Adrenal gland (tissue), 12 donors: ENCODE results near the gene F8A2. TPM values are rescaled to one million over a fixed set of nuclear protein-coding genes. Genes with fewer than 3 reads are reported as not detected.

Experiments
- DNase-seq, 7 donors: peaks; one replicate each; pipeline ENCODE4 v3.0.0-alpha.2; 2019 to 2020
- H3K27ac ChIP-seq, 5 donors: fragments of 200-600 bp; sonication (generic) in 4 of 5; 1 replicate in 3 of 5; 2 replicates in 2 of 5; pipeline versions ENCODE4 v1.5.1 to v1.8.0; 2016 to 2020; ENCODE audit warnings: mild to moderate bottlenecking in 1 of 5
- H3K27me3 ChIP-seq: fragments of 200-600 bp; 2 replicates; pipeline ENCODE4 v1.8.0; 2021
- H3K36me3 ChIP-seq, 2 donors: fragments of 200-600 bp; replicated peaks in 1 of 2; 1 replicate in 1 of 2; 2 replicates in 1 of 2; pipeline versions ENCODE4 v1.5.1 to v1.8.0; 2018 to 2022
- H3K4me1 ChIP-seq, 2 donors: fragments of 200-600 bp; replicated peaks in 1 of 2; 1 replicate in 1 of 2; 2 replicates in 1 of 2; pipeline versions ENCODE4 v1.5.1 to v1.8.0; 2018 to 2021
- H3K4me3 ChIP-seq, 4 donors: fragments of 200-600 bp; sonication (generic) in 3 of 4; one replicate each; pipeline ENCODE4 v1.5.1; 2016 to 2018
- H3K9me3 ChIP-seq, 3 donors: fragments of 200-600 bp; sonication (generic) in 1 of 3; replicated peaks in 1 of 3; 1 replicate in 2 of 3; 2 replicates in 1 of 3; pipeline versions ENCODE4 v1.5.1 to v1.8.0; 2016 to 2021
- CTCF ChIP-seq, 6 experiments: fragments of 450-650 bp in 4 of 6; fragments of 200-600 bp in 2 of 6; sonication (generic) in 1 of 6; IDR thresholded peaks; 1 replicate in 5 of 6; 2 replicates in 1 of 6; pipeline versions ENCODE4 v1.5.1 to v1.8.0; 2016 to 2021; ENCODE audit warnings: antibody characterized with exemption in 6 of 6, mild to moderate bottlenecking in 2 of 6, moderate library complexity in 1 of 6
- POLR2A ChIP-seq, 2 donors: fragments of 450-650 bp; IDR thresholded peaks; one replicate each; pipeline ENCODE4 v1.6.1; 2017; ENCODE audit warnings: antibody characterized with exemption in 2 of 2, mild to moderate bottlenecking in 2 of 2, moderate library complexity in 1 of 2
- WGBS, 4 donors: extraction: QIAGEN DNeasy Blood & Tissue Kit in 2 of 4; methylation state at CpG; one replicate each; pipeline versions ENCODE4 v1.1.5 to v1.1.7; 2013 to 2017; 5-methylcytosine and 5-hydroxymethylcytosine counted together
- intact Hi-C, 2 donors: fragments of 100-400 bp; cut with DNase I; formaldehyde crosslinking; loops; one replicate each; pipeline versions ENCODE4 v1.14.1 to v1.15.0; 2022 to 2023
- microRNA-seq, 3 donors: library from miRNA; unstranded; fragments of <30 nt; microRNA quantifications; one replicate each; pipeline ENCODE4, GENCODE V29; 2017 to 2020
- polyA plus RNA-seq, 3 donors: library from polyadenylated mRNA; stranded (reverse); fragments of 200-250 nt in 2 of 3; fragments of 350-450 nt in 1 of 3; fragmentation: Illumina TruSeq in 1 of 3; extraction: RNeasy Lipid Tissue Mini Kit (QIAGEN cat#74804) in 1 of 3; gene quantifications; one replicate each; pipeline ENCODE4 v1.2.3, GENCODE V29; 2013 to 2014
- small RNA-seq, 2 donors: library from RNA; depleted of rRNA; stranded (forward); fragments of <200 nt; gene quantifications; one replicate each; pipeline ENCODE3, GENCODE V24; 2016
- total RNA-seq, 9 donors: library from RNA; depleted of rRNA in 4 of 9; stranded (reverse); fragments of >200 nt in 4 of 9; fragments of 120-200 nt in 1 of 9; fragmentation: NEBNext Ultra II Directional in 1 of 9; extraction: Animal tissue kit (Norgen Biotek cat#: 25700) in 1 of 9; gene quantifications; one replicate each; pipeline versions ENCODE4 v1.1.0 to v1.2.4, GENCODE V29; 2013 to 2023
- donor health status: healthy with polysubstance abuse.
- donor health status: Bipolar disorder and iron deficiency.
- donor health status: DM: yes; HTN: yes; CAD: no.
- donor health status: DM: no; HTN: no; CAD: no.
- donor health status: DM: no; HTN: no; CAD: no.
- donor health status: DM: yes; HTN: yes; CAD: no.

The F8A2 gene
- total and polyA plus RNA-seq, 12 donors: 7.1 to 25.1 TPM; not detected in 10

- H3K9me3 ChIP-seq: no peaks in the 10 kb centered on the region
- no peak overlapping the region for H3K27ac ChIP-seq
- WGBS, 4 donors: 57 to 100% (median 79%) methylated on average over 1 of the region's 1 CpG
- no peaks in the 10 kb centered on the region for H3K4me1 ChIP-seq
- no peaks in the 10 kb centered on the region for H3K36me3 ChIP-seq
- no peak for TF ChIP-seq POLR2A (IDR thresholded peaks at IDR 0.05)
- TF ChIP-seq CTCF (IDR thresholded peaks at IDR 0.05): no peak
- no peak overlapping the region for H3K4me3 ChIP-seq
- no peaks in the 10 kb centered on the region for H3K27me3 ChIP-seq
- DNase-seq: no peak
- intact Hi-C loops: no loop called here
Observed at GRCh38 chrX:155417769-155418168, 35.9 kb downstream of the F8A2 start.

Small RNA genes lying within 50 kb of the gene (microRNA-seq; reads per million reads assigned to microRNA genes)
- gene MIR1184-2: 0 reads per million in 3 donors

Small RNA genes lying within 50 kb of the gene (small RNA-seq; reads per million reads assigned to genes)
- gene MIR1184-2: 0 reads per million in 2 donors

Other genes starting within 250 kb of the F8A2 start
- 10 to 100 TPM; 18.2 to 94.0 (median 40.1) TPM for gene VBP1, start 165.6 kb upstream of the F8A2 start, total RNA-seq
- 10 to 100 TPM; 18.7 to 85.4 (median 19.5) TPM for gene VBP1, start 165.6 kb upstream of the F8A2 start, polyA plus RNA-seq
- 1 to 10 TPM in 3 of 9 donors, under 1 TPM in 6; 0.18 to 5.7 (median 0.76) TPM for gene RAB39B, start 117.6 kb upstream of the F8A2 start, total RNA-seq
- 1 to 10 TPM in 2 of 3 donors, under 1 TPM in 1; 0.77 to 2.6 (median 1.8) TPM for gene RAB39B, start 117.6 kb upstream of the F8A2 start, polyA plus RNA-seq
- gene CLIC2, start 47.5 kb upstream of the F8A2 start, total RNA-seq: 10 to 100 TPM in 7 of 9 donors, 1 to 10 TPM in 2; 4.8 to 22.0 (median 12.5) TPM
- 1 to 10 TPM; 6.4 to 9.2 (median 8.2) TPM for gene CLIC2, start 47.5 kb upstream of the F8A2 start, polyA plus RNA-seq
- 10 to 100 TPM in 6 of 9 donors, 1 to 10 TPM in 2, under 1 TPM in 1; 0.61 to 31.7 (median 13.1) TPM for gene F8A3, start 76.5 kb downstream of the F8A2 start, total RNA-seq
- gene F8A3, start 76.5 kb downstream of the F8A2 start, polyA plus RNA-seq: 1 to 10 TPM in 1 of 3 donors, not detected in 2; 3.0 TPM
- 1 to 10 TPM; 1.5 to 5.2 (median 2.9) TPM for gene SPRY3, start 230.5 kb downstream of the F8A2 start, total RNA-seq
- 1 to 10 TPM in 2 of 3 donors, under 1 TPM in 1; 0.88 to 2.7 (median 1.1) TPM for gene SPRY3, start 230.5 kb downstream of the F8A2 start, polyA plus RNA-seq
- gene TMLHE, start 230.9 kb downstream of the F8A2 start, total RNA-seq: 10 to 100 TPM; 16.8 to 33.7 (median 19.9) TPM
- gene TMLHE, start 230.9 kb downstream of the F8A2 start, polyA plus RNA-seq: 10 to 100 TPM in 2 of 3 donors, 1 to 10 TPM in 1; 6.7 to 28.5 (median 10.2) TPM